CD14-positive monocyte (primary cell): ENCODE results near the gene SLC22A16. TPM values are rescaled to one million over a fixed set of nuclear protein-coding genes. Genes with fewer than 3 reads are reported as not detected.
"Not testable (repeated sequence)": the region's sequence is repeated elsewhere in the genome, so short reads cannot be mapped to it uniquely, and the experiment has no call there.

Experiments
- DNase-seq, 3 donors: peaks; one replicate each; pipeline ENCODE4 v3.0.0-alpha.2; 2011 to 2022
- H2AFZ ChIP-seq: 2 replicates; pipeline ENCODE4 v1.6.0; 2012; ENCODE audit warnings: mild to moderate bottlenecking, low read depth, low read length, inconsistent platforms; ENCODE audit not compliant: insufficient read depth, poor library complexity, severe bottlenecking
- H3K27ac ChIP-seq, 2 donors: 1 replicate in 1 of 2; 2 replicates in 1 of 2; pipeline ENCODE4 v1.5.1; 2012 to 2013; ENCODE audit warnings: low read length in 2 of 2, control low read depth in 1 of 2, inconsistent platforms in 1 of 2, low read depth in 1 of 2, mild to moderate bottlenecking in 1 of 2
- H3K27me3 ChIP-seq, 2 donors: one replicate each; pipeline versions ENCODE4 v1.6.0 to v1.6.1; 2011 to 2013; ENCODE audit warnings: low read length in 2 of 2; ENCODE audit not compliant: control insufficient read depth in 2 of 2, insufficient read depth in 2 of 2
- H3K36me3 ChIP-seq, 2 donors: replicated peaks in 1 of 2; 1 replicate in 1 of 2; 2 replicates in 1 of 2; pipeline versions ENCODE4 v1.5.1 to v1.6.1; 2012 to 2013; ENCODE audit warnings: low read length in 2 of 2, control low read depth in 1 of 2, inconsistent platforms in 1 of 2, mild to moderate bottlenecking in 1 of 2; ENCODE audit not compliant: insufficient read depth in 2 of 2, control insufficient read depth in 1 of 2
- H3K4me1 ChIP-seq, 2 donors: 1 replicate in 1 of 2; 2 replicates in 1 of 2; pipeline versions ENCODE4 v1.5.1 to v1.6.1; 2012 to 2013; ENCODE audit warnings: low read length in 2 of 2, control low read depth in 1 of 2, inconsistent platforms in 1 of 2, mild to moderate bottlenecking in 1 of 2, moderate library complexity in 1 of 2; ENCODE audit not compliant: insufficient read depth in 2 of 2, control insufficient read depth in 1 of 2
- H3K4me2 ChIP-seq: replicated peaks from 2 replicates; pipeline ENCODE3; 2012; ENCODE audit warnings: low read length, moderate library complexity, mild to moderate bottlenecking; ENCODE audit not compliant: poor library complexity, severe bottlenecking; ENCODE audit errors: extremely low read depth
- H3K4me3 ChIP-seq, 3 experiments: fragments of 200-600 bp in 1 of 3; sonication (generic) in 1 of 3; replicated peaks in 1 of 3; 1 replicate in 2 of 3; 2 replicates in 1 of 3; pipeline ENCODE4 v1.5.1; 2011 to 2013; ENCODE audit warnings: low read length in 3 of 3, mild to moderate bottlenecking in 3 of 3, control low read depth in 2 of 3, low read depth in 2 of 3, inconsistent platforms in 1 of 3, moderate library complexity in 1 of 3
- H3K79me2 ChIP-seq: 2 replicates; pipeline ENCODE4 v1.6.0; 2012; ENCODE audit warnings: mild to moderate bottlenecking, control low read depth, inconsistent platforms, low read length, moderate library complexity; ENCODE audit not compliant: insufficient read depth
- H3K9ac ChIP-seq: 2 replicates; pipeline ENCODE4 v1.6.0; 2017; ENCODE audit warnings: low read length, mild to moderate bottlenecking; ENCODE audit not compliant: insufficient read depth, poor library complexity, severe bottlenecking
- H3K9me3 ChIP-seq, 2 donors: replicated peaks in 1 of 2; 1 replicate in 1 of 2; 2 replicates in 1 of 2; pipeline versions ENCODE4 v1.5.1 to v1.6.1; 2012 to 2013; ENCODE audit warnings: low read length in 2 of 2, control low read depth in 1 of 2; ENCODE audit not compliant: control insufficient read depth in 1 of 2, insufficient read depth in 1 of 2
- H4K20me1 ChIP-seq: 2 replicates; pipeline ENCODE4 v1.6.0; 2012; ENCODE audit warnings: mild to moderate bottlenecking, low read length, control low read depth, moderate library complexity; ENCODE audit not compliant: insufficient read depth
- H3K27ac Mint-ChIP-seq, 7 donors: one replicate each; pipeline ENCODE4 v1.8.0; 2020; ENCODE audit warnings: mild to moderate bottlenecking in 7 of 7, mixed read lengths in 7 of 7, moderate library complexity in 6 of 7, inconsistent platforms in 2 of 7
- H3K27me3 Mint-ChIP-seq, 3 donors: one replicate each; pipeline ENCODE4 v1.8.0; 2021 to 2022; ENCODE audit warnings: low read depth in 3 of 3, mild to moderate bottlenecking in 3 of 3, mixed read lengths in 3 of 3, moderate library complexity in 3 of 3, inconsistent platforms in 1 of 3
- H3K36me3 Mint-ChIP-seq, 2 donors: one replicate each; pipeline ENCODE4 v1.8.0; 2020; ENCODE audit warnings: mixed read lengths in 2 of 2, inconsistent platforms in 1 of 2, mild to moderate bottlenecking in 1 of 2
- H3K4me1 Mint-ChIP-seq: one replicate; pipeline ENCODE4 v1.8.0; 2020; ENCODE audit warnings: mild to moderate bottlenecking, mixed read lengths
- H3K4me3 Mint-ChIP-seq, 2 donors: one replicate each; pipeline ENCODE4 v1.8.0; 2020; ENCODE audit warnings: mild to moderate bottlenecking in 2 of 2, mixed read lengths in 2 of 2, moderate library complexity in 1 of 2
- H3K9me3 Mint-ChIP-seq, 7 donors: one replicate each; pipeline ENCODE4 v1.8.0; 2020 to 2022; ENCODE audit warnings: mixed read lengths in 7 of 7, mild to moderate bottlenecking in 6 of 7, moderate library complexity in 6 of 7, inconsistent platforms in 2 of 7
- WGBS: methylation state at CpG from one replicate; pipeline ENCODE4 v1.1.5; 2013; ENCODE audit warnings: missing lambda C conversion rate; ENCODE audit not compliant: insufficient coverage; 5-methylcytosine and 5-hydroxymethylcytosine counted together
- intact Hi-C, 2 donors: fragments of 100-400 bp; cut with micrococcal nuclease; formaldehyde crosslinking; loops; one replicate each; pipeline versions ENCODE4 v1.15.0 to v1.15.1; 2023
- polyA plus RNA-seq, 3 donors: library from polyadenylated mRNA; depleted of rRNA in 1 of 3; unstranded in 2 of 3; stranded (reverse) in 1 of 3; fragments of 300-500 nt in 2 of 3; fragments of >200 nt in 1 of 3; fragmentation: Illumina TruSeq in 2 of 3; gene quantifications; 1 replicate in 2 of 3; 2 replicates in 1 of 3; pipeline ENCODE4 v1.2.3, GENCODE V29; 2012 to 2021
- TF ChIP-seq, protein P1 (sequence below): fragments of 200-600 bp; IDR thresholded peaks from one replicate; pipeline ENCODE4 v1.8.0; 2022; ENCODE audit warnings: antibody characterized with exemption, mild to moderate bottlenecking

Gene SLC22A16
- polyA plus RNA-seq, 3 donors, result 1.8 to 15.6 (median 4.0) TPM

DNA sequence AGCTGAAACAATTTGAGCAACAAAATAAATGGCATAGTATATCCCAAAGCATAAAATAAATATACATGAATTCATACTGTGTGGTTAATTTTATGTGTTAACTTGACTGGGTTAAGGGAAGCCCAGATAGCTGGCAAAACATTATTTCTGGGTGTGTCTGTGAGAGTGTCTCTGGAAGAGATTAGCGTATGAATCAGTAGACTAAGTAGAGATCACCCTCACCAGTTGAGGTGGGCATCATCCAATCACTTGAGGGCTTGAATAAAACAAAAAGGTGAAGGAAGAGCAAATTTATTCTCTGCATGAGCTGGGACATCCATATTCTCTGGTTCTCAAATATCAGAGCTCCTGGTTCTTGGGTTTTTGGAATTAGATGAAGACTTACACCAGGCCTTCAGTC is 17.9 kb downstream of the SLC22A16 start:
- H2AFZ ChIP-seq, result no peak overlapping the region
- no peak overlapping the region for H3K27ac ChIP-seq
- H4K20me1 ChIP-seq, result no peaks in the 10 kb centered on the region
- H3K4me2 ChIP-seq, result no peak overlapping the region
- DNase-seq, result no peak
- intact Hi-C loops, result no loop called here
- TF ChIP-seq, protein P1, sequence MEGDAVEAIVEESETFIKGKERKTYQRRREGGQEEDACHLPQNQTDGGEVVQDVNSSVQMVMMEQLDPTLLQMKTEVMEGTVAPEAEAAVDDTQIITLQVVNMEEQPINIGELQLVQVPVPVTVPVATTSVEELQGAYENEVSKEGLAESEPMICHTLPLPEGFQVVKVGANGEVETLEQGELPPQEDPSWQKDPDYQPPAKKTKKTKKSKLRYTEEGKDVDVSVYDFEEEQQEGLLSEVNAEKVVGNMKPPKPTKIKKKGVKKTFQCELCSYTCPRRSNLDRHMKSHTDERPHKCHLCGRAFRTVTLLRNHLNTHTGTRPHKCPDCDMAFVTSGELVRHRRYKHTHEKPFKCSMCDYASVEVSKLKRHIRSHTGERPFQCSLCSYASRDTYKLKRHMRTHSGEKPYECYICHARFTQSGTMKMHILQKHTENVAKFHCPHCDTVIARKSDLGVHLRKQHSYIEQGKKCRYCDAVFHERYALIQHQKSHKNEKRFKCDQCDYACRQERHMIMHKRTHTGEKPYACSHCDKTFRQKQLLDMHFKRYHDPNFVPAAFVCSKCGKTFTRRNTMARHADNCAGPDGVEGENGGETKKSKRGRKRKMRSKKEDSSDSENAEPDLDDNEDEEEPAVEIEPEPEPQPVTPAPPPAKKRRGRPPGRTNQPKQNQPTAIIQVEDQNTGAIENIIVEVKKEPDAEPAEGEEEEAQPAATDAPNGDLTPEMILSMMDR, result no peak
- Mint-ChIP-seq H3K36me3 (peaks cover 18 to 20% of the 10 kb centered on the region in 2 donors), H3K9me3 (peaks cover 15 to 27% (median 24%) of the 10 kb centered on the region in 7 donors), H3K4me3 (no peak overlapping the region), H3K4me1 (peaks cover 3% of the 10 kb centered on the region), H3K27me3 (peaks cover 0 to 1% (median 0%) of the 10 kb centered on the region in 3 donors), H3K27ac (peak overlapping the region in 3 of 7 donors; percentile 55 to 68 (median 57))
- H3K9ac ChIP-seq, result no peak overlapping the region
- no peaks in the 10 kb centered on the region for H3K27me3 ChIP-seq
- no CpG with 5 or more reads among the region's 1 CpG for WGBS
- H3K36me3 ChIP-seq, result peaks cover 7 to 21% of the 10 kb centered on the region in 2 donors
- H3K79me2 ChIP-seq, result peaks cover 69% of the 10 kb centered on the region
- no peaks in the 10 kb centered on the region for H3K4me1 ChIP-seq
- no peak overlapping the region for H3K4me3 ChIP-seq
- peaks cover 14 to 19% of the 10 kb centered on the region in 2 donors for H3K9me3 ChIP-seq

DNA sequence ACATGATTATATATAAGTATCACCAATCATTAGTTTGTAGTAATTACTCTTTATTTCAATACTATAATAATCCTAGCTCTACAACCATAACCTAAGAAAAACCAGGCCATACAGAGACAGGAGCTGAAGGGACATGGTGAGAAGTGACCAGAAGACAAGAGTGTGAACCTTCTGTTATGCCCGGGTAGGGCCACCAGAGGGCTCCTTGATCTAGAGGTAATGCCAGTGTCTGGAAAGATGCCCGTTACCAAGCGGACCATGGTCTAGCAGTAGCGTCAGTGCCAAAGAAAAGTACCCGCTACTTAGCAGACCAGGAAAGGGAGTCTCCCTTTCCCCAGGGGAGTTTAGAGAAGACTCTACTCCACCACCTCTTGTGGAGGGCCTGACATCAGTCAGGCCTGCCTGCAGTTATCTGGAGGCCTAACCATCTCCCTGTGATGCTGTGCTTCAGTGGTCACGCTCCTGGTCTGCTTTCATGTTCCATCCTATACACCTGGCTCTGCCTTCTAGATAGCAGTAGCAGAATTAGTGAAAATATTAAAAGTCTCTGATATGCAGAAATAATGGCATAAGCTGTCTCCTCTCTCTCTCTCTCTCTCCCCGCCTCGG is 18.7 kb downstream of the SLC22A16 start:
- WGBS, result 78% methylated on average over 3 of the region's 8 CpGs
- H3K4me2 ChIP-seq, H3K4me1 Mint-ChIP-seq, H3K27me3 Mint-ChIP-seq, H3K4me3 ChIP-seq, H3K27ac ChIP-seq, intact Hi-C loops, H3K4me1 ChIP-seq, H3K4me3 Mint-ChIP-seq, H3K9ac ChIP-seq, H4K20me1 ChIP-seq, H2AFZ ChIP-seq, H3K27me3 ChIP-seq: not testable (repeated sequence)
- H3K36me3 Mint-ChIP-seq, result peaks cover 23 to 28% of the 10 kb centered on the region in 2 donors
- Histone ChIP-seq H3K79me2 (peaks cover 61% of the 10 kb centered on the region), H3K36me3 (peaks cover 11 to 24% of the 10 kb centered on the region in 2 donors), H3K9me3 (peaks cover 11 to 14% of the 10 kb centered on the region in 2 donors)
- H3K9me3 Mint-ChIP-seq, result peaks cover 9 to 21% (median 16%) of the 10 kb centered on the region in 7 donors
- peak overlapping the region in 2 of 7 donors; percentile 55 to 68 for H3K27ac Mint-ChIP-seq
- DNase-seq, result peak; percentile 21 to 32 (median 22)
- TF ChIP-seq, protein P1, result peak; percentile 81
